ENCODE data around the gene CALML5.
"Not testable (repeated sequence)": the region's sequence is repeated elsewhere in the genome, so short reads cannot be mapped to it uniquely, and the experiment has no call there.

CALML5 gene

DNA sequence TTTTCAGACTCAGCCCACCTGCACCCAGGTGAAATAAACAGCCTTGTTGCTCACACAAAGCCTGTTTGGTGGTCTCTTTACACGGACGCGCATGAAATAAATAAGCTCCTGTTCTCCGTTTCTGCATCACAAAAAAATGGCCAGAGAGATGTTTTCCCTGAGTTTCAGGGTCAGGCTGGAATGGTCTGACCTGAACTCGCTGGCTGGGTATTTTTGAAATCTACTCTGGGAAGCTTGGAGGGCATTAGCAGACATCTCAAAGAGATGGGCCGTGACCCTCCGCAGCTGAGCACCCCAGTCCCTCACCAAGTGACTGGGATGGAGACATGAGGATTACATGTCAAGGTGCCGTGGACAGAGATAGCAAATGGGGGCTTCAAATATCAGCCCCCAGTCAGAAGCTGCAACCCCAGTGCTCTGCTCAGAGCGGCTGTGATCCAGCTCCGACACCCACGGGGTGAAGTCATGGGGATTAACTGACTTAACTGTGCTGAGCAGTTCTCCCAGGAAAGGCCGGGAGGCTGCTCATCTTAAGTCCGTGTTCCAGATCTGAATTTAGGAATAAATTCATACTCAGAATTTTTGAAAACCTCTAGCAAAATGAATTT lies 22.3 kb downstream of the CALML5 start:
- no peaks in the 10 kb centered on the region for H4K20me1 ChIP-seq (ENCODE audit: control insufficient read depth, insufficient read depth, low read depth, low read length)
- no peaks in the 10 kb centered on the region for H3K9me2 ChIP-seq (replicated peaks; ENCODE audit: control insufficient read depth, low read length)
- H3K27me3 ChIP-seq (ENCODE audit: control insufficient read depth, low read length), result no peaks in the 10 kb centered on the region
- no peaks in the 10 kb centered on the region for H3K79me2 ChIP-seq (ENCODE audit: control insufficient read depth, low read length)
- H3K36me3 ChIP-seq (ENCODE audit: control insufficient read depth, low read length), result no peaks in the 10 kb centered on the region
- no peak overlapping the region for H3K27ac ChIP-seq (ENCODE audit: low read depth, low read length)
- H3K4me1 ChIP-seq (ENCODE audit: control insufficient read depth, low read length), result peaks cover 6% of the 10 kb centered on the region
- TF ChIP-seq EZH2phosphoT487 (IDR thresholded peaks at IDR 0.05; ENCODE audit: borderline replicate concordance, low read length), result no peak
- TF ChIP-seq, protein P1, sequence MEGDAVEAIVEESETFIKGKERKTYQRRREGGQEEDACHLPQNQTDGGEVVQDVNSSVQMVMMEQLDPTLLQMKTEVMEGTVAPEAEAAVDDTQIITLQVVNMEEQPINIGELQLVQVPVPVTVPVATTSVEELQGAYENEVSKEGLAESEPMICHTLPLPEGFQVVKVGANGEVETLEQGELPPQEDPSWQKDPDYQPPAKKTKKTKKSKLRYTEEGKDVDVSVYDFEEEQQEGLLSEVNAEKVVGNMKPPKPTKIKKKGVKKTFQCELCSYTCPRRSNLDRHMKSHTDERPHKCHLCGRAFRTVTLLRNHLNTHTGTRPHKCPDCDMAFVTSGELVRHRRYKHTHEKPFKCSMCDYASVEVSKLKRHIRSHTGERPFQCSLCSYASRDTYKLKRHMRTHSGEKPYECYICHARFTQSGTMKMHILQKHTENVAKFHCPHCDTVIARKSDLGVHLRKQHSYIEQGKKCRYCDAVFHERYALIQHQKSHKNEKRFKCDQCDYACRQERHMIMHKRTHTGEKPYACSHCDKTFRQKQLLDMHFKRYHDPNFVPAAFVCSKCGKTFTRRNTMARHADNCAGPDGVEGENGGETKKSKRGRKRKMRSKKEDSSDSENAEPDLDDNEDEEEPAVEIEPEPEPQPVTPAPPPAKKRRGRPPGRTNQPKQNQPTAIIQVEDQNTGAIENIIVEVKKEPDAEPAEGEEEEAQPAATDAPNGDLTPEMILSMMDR (IDR thresholded peaks at IDR 0.05; ENCODE audit: low read depth, low read length, poor library complexity, severe bottlenecking), result no peak
- H3K9me3 ChIP-seq (ENCODE audit: control insufficient read depth, insufficient read depth, low read length), result no peaks in the 10 kb centered on the region
- no peak overlapping the region for H3K4me2 ChIP-seq (ENCODE audit: low read length)
- H3F3A ChIP-seq (ENCODE audit: control insufficient read depth, insufficient read depth), result no peaks in the 10 kb centered on the region
- H3K4me3 ChIP-seq (ENCODE audit: low read length), result no peak overlapping the region

DNA sequence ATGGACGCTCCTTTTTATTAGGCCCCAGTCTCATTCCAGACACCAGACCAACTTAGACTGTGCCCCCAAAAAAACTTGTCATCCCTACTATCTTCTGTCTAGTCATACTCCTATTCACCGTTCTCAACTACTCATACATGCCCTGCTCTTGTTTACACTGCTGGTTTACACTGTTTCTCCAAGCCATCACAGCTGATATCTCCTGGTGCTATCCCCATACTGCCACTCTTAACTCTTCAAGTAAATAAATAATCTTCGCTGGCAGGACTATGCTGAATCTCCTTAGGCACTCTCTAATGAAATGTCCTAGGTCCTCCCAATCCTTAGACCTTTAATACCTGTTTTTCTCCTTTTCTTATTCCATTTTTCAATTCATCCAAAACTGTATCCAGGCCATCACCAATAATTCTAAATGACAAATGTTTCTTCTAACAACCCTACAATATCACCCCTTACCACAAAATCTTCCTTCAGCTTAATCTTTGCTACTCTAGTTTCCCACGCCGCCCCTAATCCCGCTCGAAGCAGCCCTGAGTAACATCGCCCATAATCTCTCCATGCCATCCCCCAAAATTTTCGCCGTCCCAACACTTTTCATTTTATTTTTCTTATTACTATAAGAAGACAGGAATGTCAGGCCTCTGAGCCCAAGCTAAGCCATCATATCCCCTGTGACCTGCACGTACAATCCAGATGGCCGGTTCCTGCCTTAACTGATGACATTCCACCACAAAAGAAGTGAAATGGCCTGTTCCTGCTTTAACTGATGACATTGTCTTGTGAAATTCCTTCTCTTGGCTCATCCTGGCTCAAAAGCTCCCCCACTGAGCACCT lies 23.2 kb downstream of the CALML5 start:
- H3K36me3 ChIP-seq (ENCODE audit: control insufficient read depth, low read length); H4K20me1 ChIP-seq (ENCODE audit: control insufficient read depth, insufficient read depth, low read depth, low read length); H3K9me3 ChIP-seq (ENCODE audit: control insufficient read depth, insufficient read depth, low read length); H3K4me2 ChIP-seq (ENCODE audit: low read length); H3K27me3 ChIP-seq (ENCODE audit: control insufficient read depth, low read length); H3F3A ChIP-seq (ENCODE audit: control insufficient read depth, insufficient read depth); H3K4me1 ChIP-seq (ENCODE audit: control insufficient read depth, low read length); H3K9me2 ChIP-seq (replicated peaks; ENCODE audit: control insufficient read depth, low read length); H3K4me3 ChIP-seq (ENCODE audit: low read length); H3K79me2 ChIP-seq (ENCODE audit: control insufficient read depth, low read length); H3K27ac ChIP-seq (ENCODE audit: low read depth, low read length): not testable (repeated sequence)

DNA sequence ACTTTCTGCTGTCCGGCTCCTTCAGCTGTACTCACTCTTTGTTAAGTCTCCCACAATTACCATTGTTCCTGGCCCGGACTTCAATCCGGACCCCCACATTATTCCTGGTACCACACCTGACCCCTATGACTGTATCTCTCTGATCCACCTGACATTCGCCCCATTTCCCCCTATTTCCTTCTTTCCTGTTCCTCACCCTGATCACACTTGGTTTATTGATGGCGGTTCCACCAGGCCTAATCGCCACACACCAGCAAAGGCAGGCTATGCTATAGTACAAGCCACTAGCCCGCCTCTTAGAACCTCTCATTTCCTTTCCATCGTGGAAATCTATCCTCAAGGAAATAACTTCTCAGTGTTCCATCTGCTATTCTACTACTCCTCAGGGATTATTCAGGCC lies 24.3 kb downstream of the CALML5 start:
- H3K79me2 ChIP-seq (ENCODE audit: control insufficient read depth, low read length); H3F3A ChIP-seq (ENCODE audit: control insufficient read depth, insufficient read depth); H4K20me1 ChIP-seq (ENCODE audit: control insufficient read depth, insufficient read depth, low read depth, low read length); H3K4me2 ChIP-seq (ENCODE audit: low read length); H3K9me2 ChIP-seq (replicated peaks; ENCODE audit: control insufficient read depth, low read length); H3K4me3 ChIP-seq (ENCODE audit: low read length); H3K9me3 ChIP-seq (ENCODE audit: control insufficient read depth, insufficient read depth, low read length); H3K4me1 ChIP-seq (ENCODE audit: control insufficient read depth, low read length); H3K27ac ChIP-seq (ENCODE audit: low read depth, low read length); H3K27me3 ChIP-seq (ENCODE audit: control insufficient read depth, low read length); H3K36me3 ChIP-seq (ENCODE audit: control insufficient read depth, low read length): not testable (repeated sequence)

DNA sequence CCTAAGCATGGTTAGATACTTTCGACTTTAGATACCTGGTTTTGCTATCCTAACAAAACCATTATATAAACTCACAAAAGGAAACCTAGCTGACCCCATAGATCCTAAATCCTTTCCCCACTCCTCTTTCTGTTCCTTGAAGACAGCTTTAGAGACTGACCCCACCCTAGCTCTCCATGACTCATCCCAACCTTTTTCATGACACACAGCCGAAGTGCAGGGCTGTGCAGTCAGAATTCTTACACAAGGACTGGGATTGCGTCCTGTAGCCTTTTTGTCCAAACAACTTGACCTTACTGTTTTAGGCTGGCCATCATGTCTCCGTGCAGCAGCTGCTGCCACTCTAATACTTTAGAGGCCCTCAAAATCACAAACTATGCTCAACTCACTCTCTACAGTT lies 24.7 kb downstream of the CALML5 start:
- H3K27me3 ChIP-seq (ENCODE audit: control insufficient read depth, low read length); H3K4me1 ChIP-seq (ENCODE audit: control insufficient read depth, low read length); H3K9me3 ChIP-seq (ENCODE audit: control insufficient read depth, insufficient read depth, low read length); H3K9me2 ChIP-seq (replicated peaks; ENCODE audit: control insufficient read depth, low read length); H3F3A ChIP-seq (ENCODE audit: control insufficient read depth, insufficient read depth); H3K4me2 ChIP-seq (ENCODE audit: low read length); H3K27ac ChIP-seq (ENCODE audit: low read depth, low read length); H3K36me3 ChIP-seq (ENCODE audit: control insufficient read depth, low read length); H3K4me3 ChIP-seq (ENCODE audit: low read length); H4K20me1 ChIP-seq (ENCODE audit: control insufficient read depth, insufficient read depth, low read depth, low read length); H3K79me2 ChIP-seq (ENCODE audit: control insufficient read depth, low read length): not testable (repeated sequence)
